ENCODE results near the gene OR6V1. TPM values are rescaled to one million over a fixed set of nuclear protein-coding genes. Genes with fewer than 3 reads are reported as not detected.

Gene OR6V1, protein sequence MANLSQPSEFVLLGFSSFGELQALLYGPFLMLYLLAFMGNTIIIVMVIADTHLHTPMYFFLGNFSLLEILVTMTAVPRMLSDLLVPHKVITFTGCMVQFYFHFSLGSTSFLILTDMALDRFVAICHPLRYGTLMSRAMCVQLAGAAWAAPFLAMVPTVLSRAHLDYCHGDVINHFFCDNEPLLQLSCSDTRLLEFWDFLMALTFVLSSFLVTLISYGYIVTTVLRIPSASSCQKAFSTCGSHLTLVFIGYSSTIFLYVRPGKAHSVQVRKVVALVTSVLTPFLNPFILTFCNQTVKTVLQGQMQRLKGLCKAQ
- total RNA-seq: not detected
- long read RNA-seq: 0 reads

DNA sequence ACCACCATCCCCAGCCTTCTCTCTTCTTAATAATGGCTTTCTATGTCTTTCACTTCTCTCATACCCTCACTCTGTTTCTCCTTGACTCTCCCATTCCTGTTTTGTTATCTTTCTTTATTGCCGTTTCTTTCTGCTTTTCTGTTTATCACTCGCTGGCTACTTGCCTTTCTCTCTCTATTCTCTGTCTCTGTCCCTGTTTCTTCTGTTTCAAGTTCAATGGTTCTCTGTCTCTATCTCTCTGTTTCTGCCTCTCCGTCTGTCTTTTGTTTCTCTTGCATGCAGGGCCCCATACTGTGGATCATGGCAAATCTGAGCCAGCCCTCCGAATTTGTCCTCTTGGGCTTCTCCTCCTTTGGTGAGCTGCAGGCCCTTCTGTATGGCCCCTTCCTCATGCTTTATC lies at the start of gene OR6V1:
TSS of gene OR6V1 (plus strand) at position 301 of the 400 bp plus-strand sequence. CDS start at position 301, 0 bp downstream.
- no peak for DNase-seq (ENCODE audit: low spot score)

DNA sequence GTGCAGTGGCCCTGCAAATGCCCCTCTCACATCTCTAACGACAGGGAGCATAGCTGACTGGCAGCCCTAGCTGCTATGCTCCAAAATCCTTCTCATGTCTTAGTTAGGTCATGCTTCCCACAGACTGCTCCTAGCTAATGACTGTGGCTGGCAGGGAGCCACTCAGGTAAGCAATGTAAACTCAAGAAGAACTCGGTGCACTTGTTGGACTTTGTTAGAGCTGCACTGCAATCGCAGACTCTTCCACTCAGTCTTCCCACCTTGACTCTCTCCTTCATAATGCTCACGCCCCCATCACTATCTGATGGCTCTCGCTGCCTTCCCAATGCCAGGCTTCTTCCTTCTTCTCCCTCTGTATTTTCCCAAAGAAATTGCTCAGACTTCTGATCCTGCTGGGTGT lies 49.2 kb upstream of the OR6V1 start:
- DNase-seq (ENCODE audit: low spot score): no peak

DNA sequence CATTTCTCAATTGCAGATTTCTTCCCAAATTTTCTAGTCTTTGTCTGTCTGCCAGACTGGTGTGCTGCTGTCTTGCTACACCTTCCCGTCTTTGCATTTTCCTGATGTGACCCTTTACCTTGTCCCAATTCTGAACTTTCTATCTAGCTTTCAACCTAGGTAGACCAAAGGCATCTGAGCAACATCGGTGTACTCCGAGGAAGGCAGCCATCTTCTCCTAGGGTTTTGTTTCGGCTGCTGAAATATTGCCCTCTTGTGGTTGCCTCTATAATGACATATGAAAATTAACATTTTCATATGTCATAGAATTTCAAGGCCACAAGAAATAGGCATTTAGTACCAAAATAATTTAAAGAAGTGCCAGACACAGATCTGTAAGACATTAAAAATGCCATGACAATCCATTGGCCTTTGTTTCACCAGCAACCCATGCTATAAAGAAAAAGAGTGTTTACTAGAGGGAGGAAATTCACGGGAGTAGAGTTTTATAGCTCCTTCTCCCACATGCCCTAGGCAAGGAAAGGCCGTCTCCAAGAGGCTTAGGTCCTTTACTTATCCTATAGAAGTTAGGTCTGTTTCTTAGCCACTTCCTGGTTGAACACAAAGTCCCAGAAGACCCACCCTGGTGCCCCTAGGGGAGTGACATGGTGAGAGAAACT lies 48.6 kb upstream of the OR6V1 start:
- no peak for DNase-seq (ENCODE audit: low spot score)

DNA sequence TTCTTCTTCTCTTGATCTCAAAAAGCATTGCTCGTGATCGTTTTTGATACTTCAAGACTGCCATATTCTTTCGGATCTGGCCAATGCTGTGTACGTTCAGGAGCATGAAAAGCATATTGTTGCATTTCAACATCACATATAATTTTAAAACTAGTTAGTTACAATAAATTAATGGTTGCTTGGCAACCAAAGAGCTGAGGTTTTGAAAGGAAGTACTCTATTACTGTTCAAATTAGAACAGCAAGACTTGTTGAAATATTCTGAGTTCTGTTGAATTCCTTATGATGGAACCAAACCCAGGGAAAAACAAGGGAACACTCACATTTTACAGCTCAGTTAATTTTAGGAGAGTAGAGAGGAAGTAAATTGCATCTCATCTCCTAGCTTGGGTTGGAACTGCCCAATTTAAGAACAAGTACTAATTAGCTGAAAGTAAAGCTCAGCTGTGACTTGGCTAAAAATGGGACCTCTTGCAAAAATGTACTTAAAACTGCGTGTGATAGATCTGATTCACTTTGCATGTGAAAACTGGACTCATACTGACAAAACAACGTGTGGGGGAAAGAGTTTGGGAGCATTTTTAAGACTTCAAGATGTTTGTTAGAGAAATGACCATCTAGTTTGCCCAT lies 46.4 kb upstream of the OR6V1 start:
- DNase-seq (ENCODE audit: low spot score): no peak

DNA sequence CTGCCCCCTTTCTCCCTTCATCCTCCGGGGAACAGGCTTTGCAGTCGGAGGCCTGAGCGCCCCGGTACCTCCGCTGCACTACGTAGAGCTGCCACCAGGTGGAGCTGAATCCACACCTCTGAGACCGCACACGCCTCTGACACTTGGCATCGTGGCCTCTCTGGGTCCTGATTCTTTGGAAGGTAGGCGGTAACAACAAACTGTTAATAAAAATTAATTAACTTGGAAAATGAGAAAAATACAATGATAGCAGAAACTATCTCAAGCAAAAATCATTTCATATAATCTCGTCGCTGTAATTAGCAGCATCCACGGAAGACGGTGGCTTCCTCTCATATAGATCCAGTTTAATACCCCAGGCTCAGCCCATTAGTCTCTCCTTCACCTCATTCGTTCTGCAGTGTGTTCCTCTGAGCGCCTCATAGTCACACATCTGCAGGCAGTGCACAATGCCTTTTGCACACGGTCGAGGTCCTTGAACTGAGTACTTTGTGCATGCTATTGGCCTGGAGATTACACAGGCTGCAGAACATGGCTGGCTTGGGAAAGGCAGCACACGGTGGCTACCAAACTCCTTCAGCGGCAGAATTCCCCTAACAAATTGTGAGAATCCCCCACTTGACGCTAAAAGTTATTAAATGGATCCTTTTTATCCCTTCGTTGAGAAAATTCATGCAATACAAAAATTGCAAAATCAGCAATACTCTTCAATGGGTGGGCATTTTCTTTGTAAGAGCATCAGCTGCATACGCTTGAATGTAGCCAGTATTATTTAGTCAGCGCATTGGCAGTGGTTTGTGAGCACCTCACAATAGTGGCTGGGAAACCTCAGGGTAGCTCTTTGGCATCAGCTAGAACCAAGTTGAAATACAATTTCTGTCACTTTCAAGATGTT lies 43.9 kb upstream of the OR6V1 start:
- DNase-seq (ENCODE audit: low spot score): no peak

DNA sequence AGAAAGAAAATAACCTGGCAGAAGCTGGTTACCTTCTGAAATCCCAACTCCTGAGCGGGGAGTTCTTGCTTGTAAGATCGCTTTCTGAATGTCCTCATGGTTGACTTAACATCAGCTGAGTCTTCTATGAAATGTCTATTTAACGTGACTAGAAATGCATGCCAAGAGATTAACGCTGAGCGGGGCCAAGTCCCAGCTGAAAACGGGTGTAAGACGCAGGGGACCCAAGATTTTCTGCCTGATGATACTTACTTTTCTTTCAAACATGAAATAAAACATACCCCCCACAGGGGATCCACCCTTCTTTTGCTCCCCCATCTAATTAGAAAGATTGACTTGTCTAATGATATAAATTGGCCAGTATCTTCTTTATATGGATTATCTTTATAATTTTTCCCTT lies 40.1 kb upstream of the OR6V1 start:
- DNase-seq (ENCODE audit: low spot score): no peak

GRCh38 chr7:143012409-143012808 lies 39.7 kb upstream of the OR6V1 start:
- no peak for DNase-seq (ENCODE audit: low spot score)

DNA sequence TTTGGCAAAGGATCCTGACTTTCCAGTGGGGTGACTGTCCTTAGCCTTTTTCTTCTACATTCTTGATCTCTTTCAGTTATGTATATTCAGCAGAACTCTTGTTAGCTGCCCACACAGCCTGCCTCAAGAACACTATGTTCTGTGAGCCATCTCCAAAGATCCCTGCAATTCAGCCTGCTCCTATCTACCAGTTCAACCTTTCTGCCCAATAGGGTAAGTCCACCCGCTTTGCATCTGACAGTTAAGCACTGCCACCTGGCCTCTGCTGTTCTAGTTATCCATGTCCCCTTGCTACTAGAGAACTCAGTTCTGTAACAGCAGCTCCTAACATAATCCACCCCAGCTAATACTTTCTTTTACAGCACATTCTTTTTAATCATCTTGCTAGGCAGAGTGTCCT lies 38.7 kb upstream of the OR6V1 start:
- no peak for DNase-seq (ENCODE audit: low spot score)

DNA sequence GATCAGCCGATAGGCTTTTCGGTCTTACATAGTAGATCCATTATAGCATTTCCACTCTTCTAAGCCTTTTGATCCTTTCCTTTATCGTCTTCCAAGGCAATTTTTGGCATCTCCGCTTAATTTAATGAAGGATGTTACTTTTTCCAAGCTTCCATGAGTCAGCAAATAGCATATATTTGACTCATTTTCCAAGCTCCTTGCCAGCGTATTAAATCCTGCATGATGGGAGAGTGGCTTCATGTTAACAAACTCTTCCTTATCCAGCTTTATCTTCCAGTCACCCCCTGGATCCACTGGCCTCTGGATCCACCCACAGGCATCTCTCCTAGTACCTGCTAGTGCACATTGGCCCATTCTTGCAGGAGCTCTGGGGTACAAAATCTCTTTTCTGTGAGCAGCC lies 38.2 kb upstream of the OR6V1 start:
- DNase-seq (ENCODE audit: low spot score): no peak

- no peak for DNase-seq (ENCODE audit: low spot score)
These were observed 37.1 kb upstream of the OR6V1 start for GRCh38 chr7:143015084-143015483.

DNA sequence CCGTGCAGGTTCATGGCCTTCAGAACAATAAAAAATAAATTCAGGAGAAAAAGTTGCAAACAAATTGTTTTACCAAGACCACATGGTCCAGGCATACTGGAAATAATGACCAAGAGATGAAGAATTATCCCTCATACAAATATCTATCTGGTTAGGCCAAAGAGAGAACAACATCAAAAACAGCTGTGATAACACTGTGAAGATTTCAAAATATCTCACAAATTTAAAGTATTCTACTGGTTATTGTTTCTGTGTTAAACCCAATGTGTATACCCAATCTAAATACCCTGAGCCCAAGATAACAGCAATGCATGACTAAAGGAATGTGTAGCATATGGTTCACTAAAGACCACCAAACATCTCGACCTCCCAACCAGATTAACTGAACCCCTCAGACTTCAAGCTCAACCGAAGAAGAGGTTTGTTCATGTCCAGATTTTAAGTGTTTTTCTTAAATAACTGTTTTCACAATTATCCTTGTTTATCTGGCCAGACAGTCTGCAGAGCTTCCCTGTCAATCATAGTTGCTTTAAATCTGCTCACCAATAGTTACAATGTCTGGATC lies 36.1 kb upstream of the OR6V1 start:
- DNase-seq (ENCODE audit: low spot score): no peak

DNA sequence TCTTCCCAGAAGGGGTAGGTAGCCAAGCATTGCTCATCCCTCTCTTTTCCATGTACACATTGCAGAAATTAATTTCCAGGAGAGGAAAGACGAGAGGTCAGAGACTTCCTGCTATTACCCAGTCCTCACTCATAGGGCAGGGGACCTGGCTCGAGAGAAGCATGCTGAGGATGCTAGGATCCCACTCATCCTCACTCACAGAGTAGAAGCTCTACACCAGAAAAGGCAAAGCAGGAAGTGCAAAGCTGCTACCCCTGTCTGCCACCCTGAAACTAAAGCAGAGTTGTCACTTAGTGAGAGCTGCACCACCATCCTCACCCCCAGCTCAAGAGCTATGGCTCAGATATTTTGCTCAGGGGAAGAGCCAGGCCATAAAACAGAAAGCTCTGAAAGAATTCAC lies 35.1 kb upstream of the OR6V1 start:
- DNase-seq (ENCODE audit: low spot score): no peak

- no peak for DNase-seq (ENCODE audit: low spot score)
These were observed 33.2 kb upstream of the OR6V1 start for GRCh38 chr7:143018931-143019330.

DNA sequence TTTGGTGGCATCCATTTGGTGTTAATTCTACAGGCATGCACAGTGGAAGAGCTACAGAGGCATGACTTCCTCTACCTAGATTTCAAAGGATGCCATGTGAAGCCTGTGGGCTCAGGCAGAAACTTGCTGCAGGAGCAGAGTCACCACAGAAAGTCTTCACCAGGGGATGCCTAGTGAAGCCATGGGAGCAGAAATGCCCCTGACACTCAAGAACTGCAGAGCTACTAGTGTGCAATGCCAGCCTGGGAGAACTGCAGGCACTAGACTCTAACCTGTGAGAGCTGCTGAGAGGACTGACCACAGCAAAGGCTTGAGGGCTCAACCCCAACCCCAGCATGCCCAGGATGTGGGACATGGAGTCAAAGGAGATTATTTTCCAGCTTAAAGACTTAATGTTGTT lies 29.1 kb upstream of the OR6V1 start:
- DNase-seq (ENCODE audit: low spot score): no peak

DNA sequence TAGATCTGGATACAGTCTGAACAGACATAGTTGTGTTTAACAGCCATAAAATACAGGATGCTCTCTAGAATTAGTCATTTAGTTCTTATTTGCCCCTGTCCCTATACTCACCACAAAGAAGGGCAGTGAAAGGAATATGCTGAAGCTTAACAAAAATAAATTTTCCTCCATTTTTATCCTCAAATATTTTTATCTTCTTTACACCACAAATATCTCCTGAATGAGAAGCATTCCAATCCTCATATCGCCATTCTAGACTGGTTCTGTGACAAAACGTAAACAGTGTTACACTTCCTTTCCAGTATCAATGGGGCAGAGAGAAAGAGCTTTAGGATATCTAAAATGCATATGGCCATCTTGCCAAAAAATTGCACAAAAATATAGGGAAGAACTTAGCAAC lies 26.8 kb upstream of the OR6V1 start:
- DNase-seq (ENCODE audit: low spot score): no peak

- no peak for DNase-seq (ENCODE audit: low spot score)
These were observed 25.1 kb upstream of the OR6V1 start, which contains the start of gene OR9A2 for GRCh38 chr7:143027032-143027431. TSS of gene OR9A2 (minus strand) at chr7:143027132. CDS start at chr7:143027132, 0 bp downstream.

DNA sequence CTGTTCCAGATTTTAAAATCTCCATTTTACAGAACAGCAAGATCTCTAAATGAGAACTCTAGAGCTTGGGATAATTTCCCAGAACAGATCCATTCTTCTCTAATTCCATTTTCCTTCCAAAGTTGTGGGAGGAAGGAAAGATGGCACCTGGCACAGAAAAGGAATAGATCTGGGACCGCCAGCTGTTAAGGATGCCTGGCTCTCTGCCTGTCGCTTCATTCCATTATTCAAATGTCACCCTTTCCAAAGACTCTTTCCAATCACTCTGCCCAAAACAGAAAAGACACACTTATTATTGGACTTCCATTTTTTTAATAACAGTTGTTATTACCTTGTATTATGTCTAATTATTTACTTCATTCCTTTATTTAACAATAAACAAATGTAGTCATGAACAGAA lies 24.5 kb upstream of the OR6V1 start:
- DNase-seq (ENCODE audit: low spot score): no peak

DNA sequence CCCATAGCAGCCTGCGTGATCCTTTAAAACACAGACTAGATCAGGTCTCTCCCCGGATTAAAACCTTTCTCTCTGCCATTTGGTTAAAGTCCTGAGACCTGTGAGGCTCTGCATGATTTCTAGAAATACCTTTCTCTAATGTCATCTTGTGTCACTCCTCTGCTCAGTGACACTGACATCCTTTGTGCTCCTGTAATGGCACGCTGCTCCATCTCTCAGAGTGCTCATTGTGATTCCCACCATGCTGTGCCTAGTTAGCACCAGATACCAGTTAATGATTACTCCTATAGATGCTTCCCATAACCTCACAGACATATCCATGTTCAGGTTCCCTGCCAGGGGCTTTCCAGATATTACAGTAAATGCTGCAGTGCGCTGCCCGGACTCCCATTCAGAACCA lies 13.5 kb upstream of the OR6V1 start:
- no peak for DNase-seq (ENCODE audit: low spot score)

DNA sequence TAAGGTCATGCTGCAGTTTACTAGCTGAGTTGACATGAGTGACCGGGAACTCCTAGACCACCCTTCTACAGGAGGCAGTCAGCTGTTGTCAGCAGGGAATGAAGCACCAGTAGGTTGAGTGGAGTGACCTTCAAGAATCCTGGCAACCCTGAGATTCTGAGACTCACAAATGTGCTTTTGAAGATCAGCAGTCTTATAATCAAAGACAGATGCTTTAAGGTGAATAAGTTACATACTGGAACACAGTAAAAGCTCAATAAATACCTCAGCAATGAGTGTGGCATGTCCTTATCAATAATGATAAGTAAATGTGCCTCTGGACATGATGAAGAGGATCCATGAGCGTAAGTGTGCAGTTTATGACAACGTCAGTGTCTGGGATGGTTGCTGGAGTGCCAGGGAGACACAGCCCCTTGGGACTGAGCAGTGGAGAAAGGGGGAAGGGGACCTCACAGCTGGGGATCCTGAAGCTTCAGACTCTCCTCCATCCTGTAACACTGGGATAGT lies 11.9 kb upstream of the OR6V1 start:
- DNase-seq (ENCODE audit: low spot score): no peak

GRCh38 chr7:143041346-143041745 lies 10.8 kb upstream of the OR6V1 start:
- DNase-seq (ENCODE audit: low spot score): no peak
